ENCODE results near the gene CFAP99.

CFAP99 gene

DNA sequence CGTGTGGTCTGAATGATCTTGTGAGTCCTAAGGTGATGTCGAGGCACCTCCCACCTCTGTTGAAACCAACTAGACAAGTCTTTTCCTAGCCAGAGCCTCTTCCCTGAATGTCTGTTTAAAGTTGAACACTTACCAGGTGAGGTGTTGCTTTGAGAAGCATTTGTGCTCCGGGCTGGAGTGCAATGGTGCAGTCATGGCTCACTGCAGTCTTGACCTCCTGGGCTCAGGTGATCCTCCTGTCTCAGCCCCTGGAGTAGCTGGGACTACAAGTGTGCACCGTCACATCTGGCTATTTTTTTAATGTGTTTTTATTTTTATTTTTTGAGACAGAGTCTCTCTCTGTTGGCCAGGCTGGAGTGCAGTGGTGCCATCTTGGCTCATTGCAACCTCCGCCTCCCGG, 68.2 kb downstream of the CFAP99 start:
- no peak for DNase-seq
- Histone ChIP-seq H3K36me3 (peaks cover 16 to 25% (median 21%) of the 10 kb centered on the region in 3 donors), H3K27me3 (no peaks in the 10 kb centered on the region), H3K4me1 (peaks cover 0 to 53% (median 29%) of the 10 kb centered on the region in 4 donors), H3K4me3 (no peak overlapping the region), H3K9me3 (no peaks in the 10 kb centered on the region), H3K27ac (no peak overlapping the region)
- TF ChIP-seq, protein P1, sequence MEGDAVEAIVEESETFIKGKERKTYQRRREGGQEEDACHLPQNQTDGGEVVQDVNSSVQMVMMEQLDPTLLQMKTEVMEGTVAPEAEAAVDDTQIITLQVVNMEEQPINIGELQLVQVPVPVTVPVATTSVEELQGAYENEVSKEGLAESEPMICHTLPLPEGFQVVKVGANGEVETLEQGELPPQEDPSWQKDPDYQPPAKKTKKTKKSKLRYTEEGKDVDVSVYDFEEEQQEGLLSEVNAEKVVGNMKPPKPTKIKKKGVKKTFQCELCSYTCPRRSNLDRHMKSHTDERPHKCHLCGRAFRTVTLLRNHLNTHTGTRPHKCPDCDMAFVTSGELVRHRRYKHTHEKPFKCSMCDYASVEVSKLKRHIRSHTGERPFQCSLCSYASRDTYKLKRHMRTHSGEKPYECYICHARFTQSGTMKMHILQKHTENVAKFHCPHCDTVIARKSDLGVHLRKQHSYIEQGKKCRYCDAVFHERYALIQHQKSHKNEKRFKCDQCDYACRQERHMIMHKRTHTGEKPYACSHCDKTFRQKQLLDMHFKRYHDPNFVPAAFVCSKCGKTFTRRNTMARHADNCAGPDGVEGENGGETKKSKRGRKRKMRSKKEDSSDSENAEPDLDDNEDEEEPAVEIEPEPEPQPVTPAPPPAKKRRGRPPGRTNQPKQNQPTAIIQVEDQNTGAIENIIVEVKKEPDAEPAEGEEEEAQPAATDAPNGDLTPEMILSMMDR (IDR thresholded peaks at IDR 0.05): no peak
- intact Hi-C loops (cut with DNase I; ENCODE audit: low total_unique reads): no loop called here

- no peak overlapping the region for H3K27ac ChIP-seq
- TF ChIP-seq, protein P1 (IDR thresholded peaks at IDR 0.05): no peak
- DNase-seq: no peak
- peaks cover 0 to 47% (median 22%) of the 10 kb centered on the region in 4 donors for H3K4me1 ChIP-seq
- H3K4me3 ChIP-seq: no peak overlapping the region
- H3K9me3 ChIP-seq: no peaks in the 10 kb centered on the region
- intact Hi-C loops (cut with DNase I; ENCODE audit: low total_unique reads): no loop called here
- H3K27me3 ChIP-seq: no peaks in the 10 kb centered on the region
- peaks cover 22 to 31% (median 27%) of the 10 kb centered on the region in 3 donors for H3K36me3 ChIP-seq
Observed at GRCh38 chr4:2487632-2488031, 68.9 kb downstream of the CFAP99 start.

- Histone ChIP-seq H3K9me3 (peaks cover 0 to 5% (median 0%) of the 10 kb centered on the region in 3 donors), H3K27ac (no peak overlapping the region), H3K27me3 (no peaks in the 10 kb centered on the region), H3K36me3 (peaks cover 38 to 46% (median 42%) of the 10 kb centered on the region in 3 donors), H3K4me1 (peaks cover 0 to 35% (median 13%) of the 10 kb centered on the region in 4 donors), H3K4me3 (no peak overlapping the region)
- DNase-seq: no peak
- intact Hi-C loops (cut with DNase I; ENCODE audit: low total_unique reads): no loop called here
- TF ChIP-seq, protein P1 (IDR thresholded peaks at IDR 0.05): no peak
Observed at GRCh38 chr4:2489081-2489805, 70.5 kb downstream of the CFAP99 start.

DNA sequence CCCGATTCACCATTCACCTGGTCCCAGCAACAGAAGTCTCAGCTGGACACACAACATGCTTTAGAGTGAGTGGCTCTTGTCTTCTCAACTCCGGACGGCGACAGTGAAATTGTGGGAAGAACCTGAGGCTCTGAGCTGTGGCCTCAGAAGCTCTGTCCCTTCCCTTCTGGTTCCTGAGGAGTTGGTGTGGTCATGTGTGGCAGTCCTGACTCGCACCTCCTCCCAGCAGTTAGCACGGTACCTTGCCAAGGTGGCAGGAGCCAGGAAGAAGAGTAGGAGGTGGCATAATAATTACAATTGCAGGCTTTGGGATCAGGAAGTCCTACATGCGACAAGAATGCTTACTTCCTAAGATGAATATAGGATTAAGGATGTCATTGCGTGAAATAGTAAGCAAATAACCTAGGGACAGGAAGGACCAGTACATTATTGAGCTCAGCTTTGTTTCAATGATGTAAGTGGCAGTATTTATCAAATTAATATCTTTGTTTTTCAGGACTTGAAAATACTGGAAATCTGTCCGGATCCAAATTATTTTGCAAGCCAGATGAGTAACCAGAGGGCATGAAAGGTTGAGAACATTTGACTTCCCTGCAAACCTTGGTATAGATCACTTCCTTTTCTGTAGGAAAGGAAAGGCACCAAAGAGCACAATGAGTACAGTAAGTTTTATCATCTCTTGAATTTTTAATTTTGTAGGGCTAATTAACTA, 71.2 kb downstream of the CFAP99 start:
- H3K27ac ChIP-seq: no peak overlapping the region
- peaks cover 39 to 46% (median 42%) of the 10 kb centered on the region in 3 donors for H3K36me3 ChIP-seq
- no peak for DNase-seq
- H3K4me1 ChIP-seq: peaks cover 0 to 35% (median 11%) of the 10 kb centered on the region in 4 donors
- peaks cover 0 to 5% (median 0%) of the 10 kb centered on the region in 3 donors for H3K9me3 ChIP-seq
- intact Hi-C loops (cut with DNase I; ENCODE audit: low total_unique reads): loop anchor here (5.0 kb wide), 1 partner anchor 698 kb away; the partner anchor contains the start of gene FGFR3
- TF ChIP-seq, protein P1 (IDR thresholded peaks at IDR 0.05): no peak
- H3K27me3 ChIP-seq: no peaks in the 10 kb centered on the region
- no peak overlapping the region for H3K4me3 ChIP-seq

DNA sequence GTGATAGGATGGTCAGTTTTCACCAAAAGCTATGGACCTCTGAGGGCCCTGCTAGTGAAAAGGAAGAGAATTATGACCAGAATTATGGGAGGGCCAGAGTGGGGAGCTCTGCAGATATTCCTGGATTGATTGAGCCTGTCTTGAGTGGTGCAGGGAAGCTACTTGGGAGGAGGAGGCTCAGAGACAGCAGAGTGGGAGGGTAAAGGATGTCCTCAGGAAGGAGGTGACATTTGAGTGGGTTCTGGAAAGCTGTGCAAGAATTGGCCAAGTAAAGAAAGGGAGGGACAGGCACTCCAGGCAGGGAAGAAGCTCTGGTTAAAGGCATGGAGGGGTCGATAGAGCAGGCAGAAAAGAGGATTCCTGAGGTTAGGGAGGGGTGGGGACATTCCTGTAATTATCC, 74.2 kb downstream of the CFAP99 start:
- TF ChIP-seq, protein P1 (IDR thresholded peaks at IDR 0.05): no peak
- no peak for DNase-seq
- Histone ChIP-seq H3K4me3 (no peak overlapping the region), H3K27me3 (no peaks in the 10 kb centered on the region), H3K9me3 (peaks cover 0 to 5% (median 0%) of the 10 kb centered on the region in 3 donors), H3K27ac (no peak overlapping the region), H3K4me1 (peaks cover 0 to 29% (median 14%) of the 10 kb centered on the region in 4 donors), H3K36me3 (peaks cover 49 to 72% (median 64%) of the 10 kb centered on the region in 3 donors)
- intact Hi-C loops (cut with DNase I; ENCODE audit: low total_unique reads): loop anchor here (5.0 kb wide), 1 partner anchor 701 kb away; the partner anchor contains the start of gene FGFR3
